IMR-90 (cell line): ENCODE results near the gene APPBP2. TPM values are rescaled to one million over a fixed set of nuclear protein-coding genes. Genes with fewer than 3 reads are reported as not detected.

Source experiments
- ATAC-seq: fragments of 200-7000 bp; cut with Tn5 transposase; 2 replicates; pipeline ENCODE4 v1.9.1; 2020; ENCODE audit warnings: low read depth, mild to moderate bottlenecking, moderate library complexity
- BruUV-seq: library from RNA; stranded (reverse); fragments of 400-500 nt; replicated peaks from 2 replicates; lab custom pipeline; 2021; lab: Mats Ljungman, UMichigan
- CTCF ChIA-PET: fragments of 300-600 bp; formaldehyde crosslinking; extraction: SDS; loops from one replicate; lab custom pipeline; 2021; ENCODE audit warnings: antibody characterized with exemption; lab: Yijun Ruan, JAX
- POLR2A ChIA-PET: fragments of 300-600 bp; sonication (Branson Sonifier 250); formaldehyde crosslinking; loops from one replicate; lab custom pipeline; 2022; ENCODE audit warnings: antibody characterized with exemption; ENCODE audit not compliant: unreplicated experiment; lab: Charles Lee
- DNase-seq: peaks from one replicate; pipeline ENCODE4 v3.0.0; 2013
- H2AFZ ChIP-seq: replicated peaks from 2 replicates; pipeline ENCODE3; 2013; ENCODE audit warnings: low read length, mild to moderate bottlenecking; ENCODE audit not compliant: poor library complexity
- H2AK5ac ChIP-seq: 2 replicates; pipeline ENCODE4 v1.6.1; 2013; ENCODE audit warnings: low read depth, low read length, inconsistent platforms
- H2AK9ac ChIP-seq: replicated peaks from 2 replicates; pipeline ENCODE3; 2013; ENCODE audit warnings: mild to moderate bottlenecking, low read depth, low read length, moderate library complexity; ENCODE audit not compliant: poor library complexity
- H2BK120ac ChIP-seq: 2 replicates; pipeline ENCODE4 v1.6.1; 2013; ENCODE audit warnings: low read depth, low read length, inconsistent platforms
- H2BK15ac ChIP-seq: 3 replicates; pipeline ENCODE4 v1.6.1; 2013; ENCODE audit warnings: low read depth, low read length, inconsistent platforms
- H2BK20ac ChIP-seq: 2 replicates; pipeline ENCODE4 v1.6.1; 2013; ENCODE audit warnings: low read depth, mild to moderate bottlenecking, inconsistent platforms, low read length, moderate library complexity
- H2BK5ac ChIP-seq: 2 replicates; pipeline ENCODE4 v1.6.1; 2013; ENCODE audit warnings: mild to moderate bottlenecking, low read depth, low read length, inconsistent platforms; ENCODE audit not compliant: poor library complexity, severe bottlenecking
- H3K14ac ChIP-seq: replicated peaks from 2 replicates; pipeline ENCODE4 v1.6.1; 2013; ENCODE audit warnings: low read depth, low read length, inconsistent platforms
- H3K18ac ChIP-seq: 2 replicates; pipeline ENCODE4 v1.6.1; 2013; ENCODE audit warnings: low read depth, low read length, control low read depth
- H3K23ac ChIP-seq: 2 replicates; pipeline ENCODE4 v1.6.1; 2013; ENCODE audit warnings: low read depth, low read length, inconsistent platforms
- H3K27ac ChIP-seq: 2 replicates; pipeline ENCODE4 v1.5.1; 2013; ENCODE audit warnings: mild to moderate bottlenecking, control low read depth, low read length; ENCODE audit not compliant: insufficient read depth
- H3K27me3 ChIP-seq: 2 replicates; pipeline ENCODE4 v1.6.1; 2013; ENCODE audit warnings: low read length; ENCODE audit not compliant: control insufficient read depth, insufficient read depth
- H3K36me3 ChIP-seq: 2 replicates; pipeline ENCODE4 v1.6.1; 2013; ENCODE audit warnings: low read length, mixed read lengths; ENCODE audit not compliant: control insufficient read depth, insufficient read depth
- H3K4ac ChIP-seq: 2 replicates; pipeline ENCODE4 v1.6.1; 2013; ENCODE audit warnings: low read depth, low read length, inconsistent platforms
- H3K4me1 ChIP-seq: 2 replicates; pipeline ENCODE4 v1.6.1; 2013; ENCODE audit warnings: low read length, mixed read lengths; ENCODE audit not compliant: control insufficient read depth, insufficient read depth
- H3K4me2 ChIP-seq: 2 replicates; pipeline ENCODE4 v1.6.1; 2013; ENCODE audit warnings: low read depth, mild to moderate bottlenecking, control low read depth, low read length, moderate library complexity
- H3K4me3 ChIP-seq: 2 replicates; pipeline ENCODE4 v1.5.1; 2013; ENCODE audit warnings: low read depth, mild to moderate bottlenecking, control low read depth, low read length, moderate library complexity; ENCODE audit not compliant: insufficient read depth
- H3K56ac ChIP-seq: 2 replicates; pipeline ENCODE4 v1.6.1; 2013; ENCODE audit warnings: low read length, inconsistent platforms; ENCODE audit not compliant: insufficient read depth; ENCODE audit errors: extremely low read depth
- H3K79me1 ChIP-seq, 2 experiments: 2 replicates each; pipeline ENCODE4 v1.6.1; 2013; ENCODE audit warnings: low read length in 2 of 2, inconsistent platforms in 1 of 2, low read depth in 1 of 2
- H3K9ac ChIP-seq: 2 replicates; pipeline ENCODE4 v1.6.1; 2013; ENCODE audit warnings: low read depth, low read length, control low read depth
- H3K9me1 ChIP-seq: 2 replicates; pipeline ENCODE4 v1.6.1; 2013; ENCODE audit warnings: low read length, inconsistent platforms; ENCODE audit not compliant: insufficient read depth
- H3K9me3 ChIP-seq: 2 replicates; pipeline ENCODE4 v1.6.1; 2013; ENCODE audit warnings: low read length; ENCODE audit not compliant: control insufficient read depth, insufficient read depth
- H4K20me1 ChIP-seq: 2 replicates; pipeline ENCODE4 v1.6.1; 2013; ENCODE audit warnings: low read length, inconsistent platforms; ENCODE audit not compliant: insufficient read depth
- H4K5ac ChIP-seq: 2 replicates; pipeline ENCODE4 v1.6.1; 2013; ENCODE audit warnings: mild to moderate bottlenecking, low read depth, low read length, control low read depth
- H4K8ac ChIP-seq, 2 experiments: 2 replicates each; pipeline ENCODE4 v1.6.1; 2013; ENCODE audit warnings: low read depth in 2 of 2, low read length in 2 of 2, control low read depth in 1 of 2, inconsistent platforms in 1 of 2
- H4K91ac ChIP-seq: 2 replicates; pipeline ENCODE4 v1.6.1; 2013; ENCODE audit warnings: low read depth, low read length, inconsistent platforms; ENCODE audit not compliant: insufficient read depth
- BHLHE40 ChIP-seq: fragments of 150-350 bp; IDR thresholded peaks from 2 replicates; pipeline ENCODE4 v1.6.1; 2016; ENCODE audit warnings: mild to moderate bottlenecking, low read depth, low read length
- CEBPB ChIP-seq: IDR thresholded peaks from 2 replicates; pipeline ENCODE4 v1.6.1; 2012; ENCODE audit warnings: low read depth, low read length, improper control_type of control experiment
- FOS ChIP-seq: fragments of 150-350 bp; IDR thresholded peaks from 2 replicates; pipeline ENCODE4 v1.6.1; 2016; ENCODE audit warnings: low read depth, low read length
- MAFK ChIP-seq: IDR thresholded peaks from 2 replicates; pipeline ENCODE4 v1.6.1; 2012; ENCODE audit warnings: low read depth, low read length, improper control_type of control experiment
- NFE2L2 ChIP-seq: fragments of 150-350 bp; IDR thresholded peaks from 2 replicates; pipeline ENCODE4 v1.6.1; 2016; ENCODE audit warnings: low read depth, mild to moderate bottlenecking, low read length
- RCOR1 ChIP-seq: IDR thresholded peaks from 2 replicates; pipeline ENCODE4 v1.6.1; 2012; ENCODE audit warnings: mild to moderate bottlenecking, low read length, improper control_type of control experiment; ENCODE audit not compliant: insufficient replicate concordance
- RFX5 ChIP-seq: IDR thresholded peaks from 2 replicates; pipeline ENCODE4 v1.8.0; 2012; ENCODE audit warnings: low read depth, mild to moderate bottlenecking, low read length, moderate library complexity
- WGBS, 2 experiments: methylation state at CpG; one replicate each; pipeline versions ENCODE4 v1.1.5 to v1.1.7; 2013; ENCODE audit warnings: missing lambda C conversion rate in 2 of 2; ENCODE audit not compliant: insufficient read length in 1 of 2; ENCODE audit errors: extremely low coverage in 2 of 2; 5-methylcytosine and 5-hydroxymethylcytosine counted together
- dilution Hi-C: fragments of 300-500 bp; cut with HindIII; formaldehyde crosslinking; loops from one replicate; pipeline ENCODE4 v1.14.3; 2018; ENCODE audit warnings: low sequenced_read_pairs; ENCODE audit not compliant: unreplicated experiment
- in situ Hi-C: fragments of 300-500 bp; cut with MboI; formaldehyde crosslinking; loops from 3 replicates; pipeline ENCODE4 v1.14.3; 2019; ENCODE audit warnings: low sequenced_read_pairs, inconsistent platforms, mixed read lengths
- intact Hi-C: fragments of 100-400 bp; cut with micrococcal nuclease; formaldehyde crosslinking; loops from 2 replicates; pipeline ENCODE4 v1.10.0; 2022
- polyA plus RNA-seq, 3 experiments: library from polyadenylated mRNA; depleted of rRNA; stranded (reverse); fragments of >200 nt; gene quantifications; 2 replicates each; pipeline ENCODE4 v1.2.3, GENCODE V29; 2012; ENCODE audit warnings: low replicate concordance in 1 of 3
- total RNA-seq: library from RNA; depleted of rRNA; stranded (reverse); fragments of >200 nt; gene quantifications from 2 replicates; pipeline ENCODE4 v1.2.3, GENCODE V29; 2012
- TF ChIP-seq, protein P1 (sequence below): fragments of 150-350 bp; IDR thresholded peaks from 2 replicates; pipeline ENCODE4 v1.6.1; 2016; ENCODE audit warnings: low read depth, mild to moderate bottlenecking, low read length, moderate library complexity, borderline replicate concordance
- TF ChIP-seq, protein P2 (sequence below): fragments of 150-350 bp; IDR thresholded peaks from 2 replicates; pipeline ENCODE4 v1.6.1; 2017; ENCODE audit warnings: mild to moderate bottlenecking, antibody characterized with exemption, low read length, low read depth

APPBP2 gene
- total and polyA plus RNA-seq, 2 of the 4 experiments (the other 2 are of a cell fraction) = 12.3 to 93.9 TPM

- Histone ChIP-seq H3K9ac (no peak overlapping the region), H3K14ac (no peak overlapping the region), H3K4me2 (no peak overlapping the region), H3K18ac (no peak overlapping the region), H2AK5ac (no peak overlapping the region), H4K20me1 (no peaks in the 10 kb centered on the region), H3K23ac (no peak overlapping the region), H4K91ac (no peak overlapping the region), H3K4ac (no peak overlapping the region), H3K9me3 (no peaks in the 10 kb centered on the region), H2AK9ac (no peak overlapping the region), H2BK20ac (no peak overlapping the region), H3K4me3 (no peak overlapping the region), H2AFZ (no peak overlapping the region), H3K27ac (no peak overlapping the region), H3K36me3 (no peaks in the 10 kb centered on the region), H2BK15ac (no peak overlapping the region), H3K27me3 (peaks cover 3% of the 10 kb centered on the region; the same call in 1 of the 2 replicates), H2BK120ac (no peak overlapping the region), H3K79me1 (no peaks in the 10 kb centered on the region), H2BK5ac (no peak overlapping the region), H4K8ac (no peak overlapping the region), H4K5ac (no peak overlapping the region), H3K56ac (no peak overlapping the region), H3K9me1 (peaks cover 3% of the 10 kb centered on the region; the same call in 1 of the 2 replicates), H3K4me1 (0 out of 2 replicates have a peak, but pooled peaks cover 2% of the 10 kb centered on the region)
- ChIA-PET POLR2A (no interaction called here), CTCF (interaction anchor here (0.6 kb wide), 2 partner anchors 10 to 14 kb away, joined by 3 to 4 read pairs; no protein-coding TSS in a partner anchor)
- TF ChIP-seq, protein P1, sequence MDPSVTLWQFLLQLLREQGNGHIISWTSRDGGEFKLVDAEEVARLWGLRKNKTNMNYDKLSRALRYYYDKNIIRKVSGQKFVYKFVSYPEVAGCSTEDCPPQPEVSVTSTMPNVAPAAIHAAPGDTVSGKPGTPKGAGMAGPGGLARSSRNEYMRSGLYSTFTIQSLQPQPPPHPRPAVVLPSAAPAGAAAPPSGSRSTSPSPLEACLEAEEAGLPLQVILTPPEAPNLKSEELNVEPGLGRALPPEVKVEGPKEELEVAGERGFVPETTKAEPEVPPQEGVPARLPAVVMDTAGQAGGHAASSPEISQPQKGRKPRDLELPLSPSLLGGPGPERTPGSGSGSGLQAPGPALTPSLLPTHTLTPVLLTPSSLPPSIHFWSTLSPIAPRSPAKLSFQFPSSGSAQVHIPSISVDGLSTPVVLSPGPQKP = no peak
- TF ChIP-seq BHLHE40 = no peak
- no peak for TF ChIP-seq MAFK
- no peak for TF ChIP-seq RCOR1
- TF ChIP-seq RFX5 = no peak
- TF ChIP-seq CEBPB = no peak
- no peak for TF ChIP-seq FOS
- TF ChIP-seq NFE2L2 = no peak
- TF ChIP-seq, protein P2, sequence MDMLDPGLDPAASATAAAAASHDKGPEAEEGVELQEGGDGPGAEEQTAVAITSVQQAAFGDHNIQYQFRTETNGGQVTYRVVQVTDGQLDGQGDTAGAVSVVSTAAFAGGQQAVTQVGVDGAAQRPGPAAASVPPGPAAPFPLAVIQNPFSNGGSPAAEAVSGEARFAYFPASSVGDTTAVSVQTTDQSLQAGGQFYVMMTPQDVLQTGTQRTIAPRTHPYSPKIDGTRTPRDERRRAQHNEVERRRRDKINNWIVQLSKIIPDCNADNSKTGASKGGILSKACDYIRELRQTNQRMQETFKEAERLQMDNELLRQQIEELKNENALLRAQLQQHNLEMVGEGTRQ = no peak
- no TSS peak for BruUV-seq
- dilution Hi-C loops = no loop called here
- in situ Hi-C loops = loop anchor here (25.0 kb wide), 1 partner anchor 267 kb away; the partner anchor contains the start of gene CA4
- no peak for DNase-seq
- 20% methylated on average over 1 of the region's 6 CpGs; no CpG with 5 or more reads in 1 of the 2 experiments for WGBS, 2 experiments
- no peak for ATAC-seq
- intact Hi-C loops = no loop called here
Measured at GRCh38 chr17:60403962-60404361, 122.1 kb downstream of the APPBP2 start.
